Pancreas (tissue), 10 donors: Measurements from ENCODE around the gene PTH1R. TPM values are rescaled to one million over a fixed set of nuclear protein-coding genes. Genes with fewer than 3 reads are reported as not detected.

ENCODE experiments used
- ATAC-seq, 4 donors: fragments of 200-7000 bp; cut with Tn5 transposase; one replicate each; pipeline versions ENCODE4 v1.8.0 to v1.9.1; 2020; ENCODE audit warnings: mild to moderate bottlenecking in 4 of 4, moderate library complexity in 4 of 4
- DNase-seq, 6 donors: peaks; one replicate each; pipeline ENCODE4 v3.0.0-alpha.2; 2020
- FAIRE-seq: peaks from 2 replicates; lab custom pipeline; 2012; peaks lifted over from hg19 to GRCh38; lab: Jason Lieb, UNC
- H3K27ac ChIP-seq, 4 donors: fragments of 200-600 bp; sonication (generic); 1 replicate in 3 of 4; 2 replicates in 1 of 4; pipeline versions ENCODE4 v1.5.0 to v1.8.0; 2020
- H3K27me3 ChIP-seq, 4 donors: fragments of 200-600 bp; one replicate each; pipeline ENCODE4 v1.8.0; 2021
- H3K36me3 ChIP-seq, 3 donors: fragments of 200-600 bp; sonication (generic) in 1 of 3; one replicate each; pipeline versions ENCODE4 v1.5.0 to v1.8.0; 2020 to 2021
- H3K4me1 ChIP-seq, 3 donors: fragments of 200-600 bp; one replicate each; pipeline ENCODE4 v1.8.0; 2021
- H3K4me3 ChIP-seq, 4 donors: fragments of 200-600 bp; sonication (generic) in 2 of 4; one replicate each; pipeline versions ENCODE4 v1.5.0 to v1.8.0; 2020 to 2021
- H3K9me3 ChIP-seq, 4 donors: fragments of 200-600 bp; one replicate each; pipeline ENCODE4 v1.8.0; 2021
- WGBS, 2 donors: extraction: QIAGEN DNeasy Blood & Tissue Kit; methylation state at CpG; one replicate each; pipeline ENCODE4 v1.1.7; 2013; 5-methylcytosine and 5-hydroxymethylcytosine counted together
- intact Hi-C, 3 donors: fragments of 100-400 bp; cut with DNase I; formaldehyde crosslinking; loops; one replicate each; pipeline versions ENCODE4 v1.11.1 to v1.14.2; 2022
- polyA plus RNA-seq, 2 donors: library from polyadenylated mRNA; stranded (reverse); fragments of 200-250 nt; gene quantifications; one replicate each; pipeline ENCODE4 v1.2.3, GENCODE V29; 2013
- total RNA-seq, 6 donors: library from RNA; stranded (reverse); fragmentation: NEBNext Ultra II Directional in 4 of 6; extraction: Animal tissue kit (Norgen Biotek cat#: 25700) in 4 of 6; gene quantifications; one replicate each; pipeline versions ENCODE4 v1.2.1 to v1.2.4, GENCODE V29; 2021 to 2023
- TF ChIP-seq, protein P1 (sequence below), 4 donors: fragments of 200-600 bp; sonication (generic) in 3 of 4; IDR thresholded peaks; one replicate each; pipeline versions ENCODE4 v1.5.0 to v1.8.0; 2021; ENCODE audit warnings: antibody characterized with exemption in 4 of 4
- donor health status: healthy with polysubstance abuse.
- donor health status: DM: no; HTN: no; CAD: no; lungs with moderate emphysema.
- donor health status: DM: no; HTN: no; CAD: no.
- donor health status: control.
- donor health status: control.
- donor health status: Bipolar disorder and iron deficiency.
- donor health status: DM: yes; HTN: yes; CAD: no.
- donor health status: DM: no; HTN: no; CAD: no.
- donor health status: DM: no; HTN: no; CAD: no.
- donor health status: DM: yes; HTN: yes; CAD: no.

The PTH1R gene
- total and polyA plus RNA-seq, 8 donors, result 0.49 to 34.8 (median 2.0) TPM

GRCh38 chr3:46884929-46885328 lies 7.4 kb downstream of the PTH1R start:
- FAIRE-seq, result no peak
- Histone ChIP-seq H3K27ac (no peak overlapping the region), H3K9me3 (no peaks in the 10 kb centered on the region), H3K4me1 (peaks cover 0 to 4% (median 3%) of the 10 kb centered on the region in 3 donors), H3K36me3 (no peaks in the 10 kb centered on the region), H3K27me3 (peaks cover 0 to 4% (median 0%) of the 10 kb centered on the region in 4 donors), H3K4me3 (no peak overlapping the region)
- intact Hi-C loops, result no loop called here
- TF ChIP-seq, protein P1, sequence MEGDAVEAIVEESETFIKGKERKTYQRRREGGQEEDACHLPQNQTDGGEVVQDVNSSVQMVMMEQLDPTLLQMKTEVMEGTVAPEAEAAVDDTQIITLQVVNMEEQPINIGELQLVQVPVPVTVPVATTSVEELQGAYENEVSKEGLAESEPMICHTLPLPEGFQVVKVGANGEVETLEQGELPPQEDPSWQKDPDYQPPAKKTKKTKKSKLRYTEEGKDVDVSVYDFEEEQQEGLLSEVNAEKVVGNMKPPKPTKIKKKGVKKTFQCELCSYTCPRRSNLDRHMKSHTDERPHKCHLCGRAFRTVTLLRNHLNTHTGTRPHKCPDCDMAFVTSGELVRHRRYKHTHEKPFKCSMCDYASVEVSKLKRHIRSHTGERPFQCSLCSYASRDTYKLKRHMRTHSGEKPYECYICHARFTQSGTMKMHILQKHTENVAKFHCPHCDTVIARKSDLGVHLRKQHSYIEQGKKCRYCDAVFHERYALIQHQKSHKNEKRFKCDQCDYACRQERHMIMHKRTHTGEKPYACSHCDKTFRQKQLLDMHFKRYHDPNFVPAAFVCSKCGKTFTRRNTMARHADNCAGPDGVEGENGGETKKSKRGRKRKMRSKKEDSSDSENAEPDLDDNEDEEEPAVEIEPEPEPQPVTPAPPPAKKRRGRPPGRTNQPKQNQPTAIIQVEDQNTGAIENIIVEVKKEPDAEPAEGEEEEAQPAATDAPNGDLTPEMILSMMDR (IDR thresholded peaks at IDR 0.05), result no peak
- DNase-seq, result no peak
- ATAC-seq, result no peak
- 87 to 91% methylated on average over 7 of the region's 7 CpGs for WGBS, 2 donors

- intact Hi-C loops, result no loop called here
- TF ChIP-seq, protein P1 (IDR thresholded peaks at IDR 0.05), result no peak
- H3K27ac ChIP-seq, result no peak overlapping the region
- no peak overlapping the region for H3K4me3 ChIP-seq
- FAIRE-seq (no peak), DNase-seq (no peak), ATAC-seq (no peak)
- peaks cover 0 to 4% (median 3%) of the 10 kb centered on the region in 3 donors for H3K4me1 ChIP-seq
- H3K9me3 ChIP-seq, result no peaks in the 10 kb centered on the region
- peaks cover 0 to 4% (median 0%) of the 10 kb centered on the region in 4 donors for H3K27me3 ChIP-seq
- WGBS, 2 donors, result 84 to 91% methylated on average over 3 of the region's 3 CpGs
- no peaks in the 10 kb centered on the region for H3K36me3 ChIP-seq
Measured at GRCh38 chr3:46885612-46886011, 8.1 kb downstream of the PTH1R start.

- H3K4me3 ChIP-seq, result no peak overlapping the region
- DNase-seq (no peak), ATAC-seq (no peak), FAIRE-seq (no peak)
- H3K9me3 ChIP-seq, result no peaks in the 10 kb centered on the region
- WGBS, 2 donors, result 59 to 64% methylated on average over 7 of the region's 7 CpGs
- TF ChIP-seq, protein P1 (IDR thresholded peaks at IDR 0.05), result no peak
- intact Hi-C loops, result no loop called here
- peaks cover 0 to 3% (median 0%) of the 10 kb centered on the region in 3 donors for H3K4me1 ChIP-seq
- no peak overlapping the region for H3K27ac ChIP-seq
- no peaks in the 10 kb centered on the region for H3K36me3 ChIP-seq
- no peaks in the 10 kb centered on the region for H3K27me3 ChIP-seq
Measured at GRCh38 chr3:46887980-46888494, 10.5 kb downstream of the PTH1R start.

DNA sequence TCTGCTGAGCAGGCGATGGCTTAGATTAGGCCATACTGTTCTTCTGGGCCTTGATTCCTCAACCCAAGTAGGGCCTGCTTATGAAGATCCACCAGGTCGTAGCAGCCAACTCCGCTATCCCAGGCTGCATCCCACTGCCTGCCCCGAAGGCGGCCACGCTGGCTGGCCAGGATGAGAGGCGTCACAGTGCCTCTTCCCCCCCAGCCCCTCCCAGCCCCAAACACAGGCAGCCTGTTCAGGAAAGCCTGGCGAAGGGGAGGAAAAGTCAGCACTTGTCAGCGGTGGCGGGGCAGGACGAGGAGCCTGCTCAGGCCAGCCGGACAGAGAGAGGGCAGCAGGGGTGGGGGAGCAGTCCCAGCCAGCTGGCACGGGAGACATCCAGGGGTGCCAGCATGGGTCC lies 11.2 kb downstream of the PTH1R start:
- H3K4me3 ChIP-seq, result no peak overlapping the region
- peak in 1 of 6 donors; percentile 47 for DNase-seq
- ATAC-seq, result no peak
- H3K36me3 ChIP-seq, result no peaks in the 10 kb centered on the region
- TF ChIP-seq, protein P1 (IDR thresholded peaks at IDR 0.05), result no peak
- WGBS, 2 donors, result 84 to 86% methylated on average over 12 to 13 of the region's 13 CpGs
- FAIRE-seq, result no peak
- H3K9me3 ChIP-seq, result no peaks in the 10 kb centered on the region
- H3K4me1 ChIP-seq, result peaks cover 0 to 3% (median 0%) of the 10 kb centered on the region in 3 donors
- intact Hi-C loops, result no loop called here
- no peak overlapping the region for H3K27ac ChIP-seq
- H3K27me3 ChIP-seq, result no peaks in the 10 kb centered on the region

DNA sequence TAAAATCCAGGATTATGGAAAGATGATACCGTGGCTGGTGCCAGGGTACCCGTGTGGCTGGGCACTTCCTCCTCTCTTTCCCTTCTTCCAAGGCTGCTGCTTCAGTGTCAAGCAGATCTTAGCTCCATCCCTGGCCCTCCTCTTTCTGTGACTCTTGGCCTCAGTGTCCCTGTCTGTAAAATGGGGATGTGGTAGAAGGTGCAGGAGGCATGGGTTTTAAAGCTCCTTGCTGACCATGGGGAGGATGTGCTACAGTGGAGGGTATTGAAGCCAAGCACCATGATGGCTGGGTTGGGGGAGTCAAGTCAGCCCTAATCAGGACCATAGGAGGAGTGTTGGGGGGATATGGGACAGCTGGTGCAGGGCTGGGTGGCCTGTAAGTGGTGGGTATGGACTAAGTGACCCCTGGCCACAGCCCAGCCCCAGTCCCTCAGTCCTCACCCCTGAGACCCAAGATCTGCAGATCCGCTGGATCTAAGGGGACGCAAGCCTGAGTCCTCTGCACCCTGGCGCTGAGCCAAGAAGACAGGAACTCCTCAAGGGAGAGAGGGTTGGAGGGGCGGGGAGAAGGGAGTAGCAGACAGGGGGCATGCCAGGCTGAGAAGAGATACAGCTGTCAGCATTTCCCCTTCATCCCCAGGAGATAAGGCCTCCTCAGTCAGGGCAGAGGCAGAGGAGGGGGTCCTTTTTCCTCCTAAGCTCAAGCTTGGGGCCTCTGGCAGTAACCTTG lies 12.0 kb downstream of the PTH1R start:
- WGBS, 2 donors, result 53 to 77% methylated on average over 6 of the region's 6 CpGs
- Histone ChIP-seq H3K9me3 (no peaks in the 10 kb centered on the region), H3K27me3 (no peaks in the 10 kb centered on the region), H3K36me3 (no peaks in the 10 kb centered on the region), H3K4me3 (no peak overlapping the region), H3K27ac (no peak overlapping the region), H3K4me1 (peaks cover 0 to 3% (median 0%) of the 10 kb centered on the region in 3 donors)
- TF ChIP-seq, protein P1 (IDR thresholded peaks at IDR 0.05), result no peak
- peak in 1 of 6 donors; percentile 59 for DNase-seq
- no peak for ATAC-seq
- intact Hi-C loops, result loop anchor here in 1 of 3 donors (10.0 kb wide), 1 partner anchor 415 kb away; no protein-coding TSS in a partner anchor
- no peak for FAIRE-seq
